K562 (cell line): ENCODE results near the gene CATSPER1.

ENCODE experiments used
- CBX1 ChIP-seq: sonication (generic); IDR thresholded peaks from 2 replicates; pipeline ENCODE4 v1.6.1; 2016; ENCODE audit warnings: antibody characterized with exemption, low read depth, mild to moderate bottlenecking
- CTCF ChIP-seq, 3 experiments: IDR thresholded peaks in 2 of 3; conservative IDR thresholded peaks in 1 of 3; 2 replicates each; pipeline ENCODE4 v1.5.1; 2011 to 2012; ENCODE audit warnings: low read length in 3 of 3, mild to moderate bottlenecking in 3 of 3, control low read depth in 2 of 3, improper control_type of control experiment in 1 of 3, inconsistent platforms in 1 of 3, low read depth in 1 of 3, mixed read lengths in 1 of 3, moderate library complexity in 1 of 3; ENCODE audit not compliant: insufficient read depth in 2 of 3
- LARP7 ChIP-seq: fragments of 450-650 bp; IDR thresholded peaks from 2 replicates; pipeline ENCODE4 v1.6.1; 2016
- MAFK ChIP-seq: IDR thresholded peaks from 2 replicates; pipeline ENCODE4 v1.6.1; 2011; ENCODE audit warnings: low read length, improper control_type of control experiment
- MAX ChIP-seq: sonication (generic); formaldehyde crosslinking; IDR thresholded peaks from 2 replicates; pipeline ENCODE4 v1.9.0; 2022; ENCODE audit warnings: mild to moderate bottlenecking, missing genetic modification reagents
- POLR2AphosphoS5 ChIP-seq: IDR thresholded peaks from 2 replicates; pipeline ENCODE4 v1.6.1; 2011; ENCODE audit warnings: mild to moderate bottlenecking, low read depth, low read length, moderate library complexity; ENCODE audit not compliant: control insufficient read depth, insufficient read depth
- RBM17 ChIP-seq: fragments of 200-400 bp; formaldehyde crosslinking; IDR thresholded peaks from 2 replicates; pipeline ENCODE4 v1.6.1; 2017; ENCODE audit warnings: low read depth, mild to moderate bottlenecking, low read length, borderline replicate concordance
- SLC30A9 ChIP-seq: fragments of 250-450 bp; sonication (Bioruptor Pico); IDR thresholded peaks from 2 replicates; pipeline ENCODE4 v1.8.0; 2022; ENCODE audit warnings: mild to moderate bottlenecking, moderate library complexity
- USF2 ChIP-seq: sonication (generic); formaldehyde crosslinking; IDR thresholded peaks from 2 replicates; pipeline ENCODE4 v1.5.0; 2020; ENCODE audit warnings: missing genetic modification reagents
- ZBTB43 ChIP-seq: sonication (generic); formaldehyde crosslinking; IDR thresholded peaks from 2 replicates; pipeline ENCODE4 v1.8.0; 2023; ENCODE audit warnings: mild to moderate bottlenecking, missing genetic modification reagents
- ZFP36 ChIP-seq: fragments of 150-350 bp; IDR thresholded peaks from 2 replicates; pipeline ENCODE4 v1.6.1; 2018; ENCODE audit warnings: low read length, low read depth; ENCODE audit not compliant: partially characterized antibody
- ZNF143 ChIP-seq: sonication (generic); formaldehyde crosslinking; IDR thresholded peaks from 2 replicates; pipeline ENCODE4 v1.9.0; 2022; ENCODE audit warnings: mild to moderate bottlenecking, missing genetic modification reagents
- ZZZ3 ChIP-seq: fragments of 450-650 bp; IDR thresholded peaks from 2 replicates; pipeline ENCODE4 v1.6.1; 2016; ENCODE audit warnings: antibody characterized with exemption, mild to moderate bottlenecking, moderate library complexity

- TF ChIP-seq ZNF143 = no peak
- no peak for TF ChIP-seq ZBTB43 (CRISPR knock-in tag)
- TF ChIP-seq CTCF (IDR thresholded peaks at IDR 0.05 in 2 of 3, conservative IDR thresholded peaks at IDR 0.05 in 1 of 3; ENCODE audit: insufficient read depth in 2 of 3, low read depth in 1 of 3, low read length in 3 of 3) = no peak
- TF ChIP-seq MAFK = no peak
- no peak for TF ChIP-seq LARP7
- no peak for TF ChIP-seq POLR2AphosphoS5
- no peak for TF ChIP-seq MAX (CRISPR knock-in tag)
- no peak for TF ChIP-seq SLC30A9 (CRISPR knock-in tag)
- TF ChIP-seq RBM17 = no peak
- no peak for TF ChIP-seq USF2
- no peak for TF ChIP-seq ZFP36
- no peak for TF ChIP-seq ZZZ3
- no peak for TF ChIP-seq CBX1
These were observed 16.1 kb upstream of the CATSPER1 start for GRCh38 chr11:66042227-66042995.
